HL-60/S4 (cell line): ENCODE data around the gene KHDC1.
"Not testable (repeated sequence)": the region's sequence is repeated elsewhere in the genome, so short reads cannot be mapped to it uniquely, and the experiment has no call there.

Source experiments
- in situ Hi-C: fragments of 300-500 bp; cut with MboI; formaldehyde crosslinking; loops from 2 replicates; pipeline ENCODE4 v1.14.3; 2022; ENCODE audit warnings: low sequenced_read_pairs

The KHDC1 gene

GRCh38 chr6:73252703-73253102, 10.3 kb downstream of the KHDC1 start:
- in situ Hi-C loops: no loop called here

- in situ Hi-C loops: no loop called here
Observed at GRCh38 chr6:73250016-73250415, 13.0 kb downstream of the KHDC1 start.

GRCh38 chr6:73248192-73248903, 14.6 kb downstream of the KHDC1 start:
- in situ Hi-C loops: no loop called here

- in situ Hi-C loops: no loop called here
Observed at GRCh38 chr6:73242001-73242400, 21.0 kb downstream of the KHDC1 start.

- in situ Hi-C loops: no loop called here
Observed at GRCh38 chr6:73240730-73241129, 22.3 kb downstream of the KHDC1 start.

GRCh38 chr6:73236144-73236750, 26.7 kb downstream of the KHDC1 start:
- in situ Hi-C loops: no loop called here

- in situ Hi-C loops: no loop called here
Observed at GRCh38 chr6:73234733-73235132, 28.3 kb downstream of the KHDC1 start.

GRCh38 chr6:73233971-73234370, 29.0 kb downstream of the KHDC1 start:
- in situ Hi-C loops: not testable (repeated sequence)

GRCh38 chr6:73233048-73233447, 29.9 kb downstream of the KHDC1 start:
- in situ Hi-C loops: no loop called here

GRCh38 chr6:73231986-73232391, 31.0 kb downstream of the KHDC1 start:
- in situ Hi-C loops: no loop called here

GRCh38 chr6:73227606-73228255, 35.3 kb downstream of the KHDC1 start:
- in situ Hi-C loops: no loop called here

- in situ Hi-C loops: no loop called here
Observed at GRCh38 chr6:73225396-73225795, 37.6 kb downstream of the KHDC1 start, which contains the start of gene KHDC1L. KHDC1L (minus strand) TSS chr6:73225496; CDS start chr6:73225408, 88 bp downstream.

GRCh38 chr6:73216859-73217258, 46.1 kb downstream of the KHDC1 start:
- in situ Hi-C loops: no loop called here

- in situ Hi-C loops: no loop called here
Observed at GRCh38 chr6:73209117-73209516, 53.9 kb downstream of the KHDC1 start.

GRCh38 chr6:73207221-73207837, 55.7 kb downstream of the KHDC1 start:
- in situ Hi-C loops: no loop called here

GRCh38 chr6:73204252-73204651, 58.7 kb downstream of the KHDC1 start:
- in situ Hi-C loops: no loop called here

GRCh38 chr6:73203098-73203497, 59.9 kb downstream of the KHDC1 start:
- in situ Hi-C loops: no loop called here

- in situ Hi-C loops: no loop called here
Observed at GRCh38 chr6:73200735-73201134, 62.3 kb downstream of the KHDC1 start.

- in situ Hi-C loops: no loop called here
Observed at GRCh38 chr6:73200247-73200646, 62.7 kb downstream of the KHDC1 start.

GRCh38 chr6:73194744-73195143, 68.3 kb downstream of the KHDC1 start:
- in situ Hi-C loops: no loop called here

- in situ Hi-C loops: not testable (repeated sequence)
Observed at GRCh38 chr6:73193302-73193701, 69.7 kb downstream of the KHDC1 start.
